CD4-positive, alpha-beta T cell (primary cell): ENCODE results near the gene TTC21A. TPM values are rescaled to one million over a fixed set of nuclear protein-coding genes. Genes with fewer than 3 reads are reported as not detected.

ENCODE experiments used
- ATAC-seq: fragments of 200-7000 bp; cut with Tn5 transposase; one replicate; pipeline ENCODE4 v1.10.0; 2022; ENCODE audit warnings: mild to moderate bottlenecking; ENCODE audit not compliant: poor library complexity
- CTCF ChIA-PET: fragments of 350-600 bp; sonication (Branson Sonifier 250); formaldehyde crosslinking; loops from one replicate; lab custom pipeline; 2021; ENCODE audit warnings: antibody characterized with exemption, inconsistent platforms; lab: Charles Lee
- POLR2A ChIA-PET: fragments of 350-600 bp; sonication (Branson Sonifier 250); formaldehyde crosslinking; loops from one replicate; lab custom pipeline; 2021; ENCODE audit warnings: antibody characterized with exemption, inconsistent platforms; lab: Charles Lee
- DNase-seq, 14 experiments: peaks; one replicate each; pipeline ENCODE4 v3.0.0-alpha.2; 2013 to 2020; ENCODE audit warnings: mixed read lengths in 2 of 14
- H3K27ac ChIP-seq, 2 donors: one replicate each; pipeline versions ENCODE4 v1.5.1 to v1.7.0; 2013; ENCODE audit warnings: low read length in 2 of 2, low read depth in 1 of 2, mild to moderate bottlenecking in 1 of 2
- H3K27me3 ChIP-seq, 2 experiments: 1 replicate in 1 of 2; 2 replicates in 1 of 2; pipeline versions ENCODE4 v1.6.1 to v1.7.0; 2013; ENCODE audit warnings: low read length in 2 of 2, control low read depth in 1 of 2, mild to moderate bottlenecking in 1 of 2, moderate library complexity in 1 of 2; ENCODE audit not compliant: insufficient read depth in 2 of 2, control insufficient read depth in 1 of 2
- H3K36me3 ChIP-seq: one replicate; pipeline ENCODE4 v1.6.1; 2013; ENCODE audit warnings: low read length, control low read depth; ENCODE audit not compliant: insufficient read depth
- H3K4me1 ChIP-seq: one replicate; pipeline ENCODE4 v1.6.1; 2013; ENCODE audit warnings: low read length, control low read depth; ENCODE audit not compliant: insufficient read depth
- H3K4me3 ChIP-seq: one replicate; pipeline ENCODE4 v1.5.1; 2013; ENCODE audit warnings: mild to moderate bottlenecking, low read length, moderate library complexity
- H3K9me3 ChIP-seq, 2 experiments: 1 replicate in 1 of 2; 2 replicates in 1 of 2; pipeline versions ENCODE4 v1.6.1 to v1.7.0; 2013; ENCODE audit warnings: low read length in 2 of 2, mild to moderate bottlenecking in 2 of 2, control low read depth in 1 of 2, moderate library complexity in 1 of 2; ENCODE audit not compliant: control insufficient read depth in 1 of 2, insufficient read depth in 1 of 2
- H3K27ac Mint-ChIP-seq: one replicate; pipeline ENCODE4 v1.8.0; 2020; ENCODE audit warnings: mixed read lengths
- H3K27me3 Mint-ChIP-seq: one replicate; pipeline ENCODE4 v1.8.0; 2021; ENCODE audit warnings: mixed read lengths
- H3K36me3 Mint-ChIP-seq: one replicate; pipeline ENCODE4 v1.8.0; 2021; ENCODE audit warnings: low read depth, mixed read lengths
- H3K4me1 Mint-ChIP-seq: one replicate; pipeline ENCODE4 v1.8.0; 2021; ENCODE audit warnings: low read depth, mixed read lengths
- H3K4me3 Mint-ChIP-seq: one replicate; pipeline ENCODE4 v1.8.0; 2020; ENCODE audit warnings: mild to moderate bottlenecking, mixed read lengths
- H3K9me3 Mint-ChIP-seq: one replicate; pipeline ENCODE4 v1.8.0; 2020; ENCODE audit warnings: mixed read lengths
- intact Hi-C, 2 experiments: fragments of 100-400 bp; cut with DNase I in 1 of 2; cut with micrococcal nuclease in 1 of 2; formaldehyde crosslinking; loops; one replicate each; pipeline versions ENCODE4 v1.15.1 to v1.9.0; 2023 to 2025; cut with DNase I, micrococcal nuclease
- total RNA-seq, 174 experiments: library from RNA in 2 of 174; stranded (reverse) in 2 of 174; gene quantifications; one replicate each; pipeline ENCODE4 v1.2.3 and lab custom pipeline; 2021 to 2026
- TF ChIP-seq, protein P1 (sequence below): fragments of 200-600 bp; IDR thresholded peaks from one replicate; pipeline ENCODE4 v1.8.0; 2022; ENCODE audit warnings: antibody characterized with exemption, mild to moderate bottlenecking

Gene TTC21A
- total RNA-seq, 2 experiments from 2014 or later, result 4.1 to 5.2 TPM

DNA sequence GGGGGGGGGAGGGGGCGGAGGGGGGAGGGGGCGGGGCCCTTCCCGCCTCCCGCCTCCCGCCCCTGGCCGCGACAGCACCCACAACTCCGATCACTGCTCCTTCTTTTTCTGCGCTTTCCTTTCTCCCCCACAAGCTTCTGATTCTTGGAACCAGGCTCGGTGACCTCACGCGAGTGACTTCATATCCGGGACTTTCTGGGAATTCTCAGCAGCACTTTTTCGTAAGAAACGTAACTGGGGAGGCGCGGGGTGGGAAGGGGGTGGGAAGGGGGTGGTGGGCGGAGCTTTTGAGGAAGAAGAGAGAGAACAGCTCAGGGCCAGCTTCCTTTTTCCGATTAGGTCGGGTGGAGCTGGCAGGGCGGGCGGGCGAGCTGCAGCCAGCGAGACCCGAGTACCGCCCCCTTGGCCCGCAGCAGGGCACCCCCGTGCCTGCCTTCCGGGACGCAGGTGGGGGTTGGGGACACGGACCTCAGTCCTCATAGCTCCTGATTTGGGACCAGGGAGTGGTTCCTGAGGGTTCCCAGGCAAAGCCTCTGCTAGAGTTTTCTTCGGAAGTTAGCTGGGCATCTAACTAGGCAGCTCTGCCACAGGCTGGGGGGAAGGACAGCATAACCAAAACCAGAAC lies 70.3 kb downstream of the TTC21A start:
- Histone ChIP-seq H3K9me3 (no peaks in the 10 kb centered on the region), H3K27ac (peak overlapping the region; percentile 31 to 72), H3K4me3 (peak overlapping the region; percentile 63), H3K27me3 (no peaks in the 10 kb centered on the region), H3K36me3 (no peaks in the 10 kb centered on the region), H3K4me1 (peaks cover 40% of the 10 kb centered on the region)
- H3K27me3 Mint-ChIP-seq, result no peaks in the 10 kb centered on the region
- no peaks in the 10 kb centered on the region for H3K9me3 Mint-ChIP-seq
- peak overlapping the region; percentile 55 for H3K4me3 Mint-ChIP-seq
- TF ChIP-seq, protein P1, sequence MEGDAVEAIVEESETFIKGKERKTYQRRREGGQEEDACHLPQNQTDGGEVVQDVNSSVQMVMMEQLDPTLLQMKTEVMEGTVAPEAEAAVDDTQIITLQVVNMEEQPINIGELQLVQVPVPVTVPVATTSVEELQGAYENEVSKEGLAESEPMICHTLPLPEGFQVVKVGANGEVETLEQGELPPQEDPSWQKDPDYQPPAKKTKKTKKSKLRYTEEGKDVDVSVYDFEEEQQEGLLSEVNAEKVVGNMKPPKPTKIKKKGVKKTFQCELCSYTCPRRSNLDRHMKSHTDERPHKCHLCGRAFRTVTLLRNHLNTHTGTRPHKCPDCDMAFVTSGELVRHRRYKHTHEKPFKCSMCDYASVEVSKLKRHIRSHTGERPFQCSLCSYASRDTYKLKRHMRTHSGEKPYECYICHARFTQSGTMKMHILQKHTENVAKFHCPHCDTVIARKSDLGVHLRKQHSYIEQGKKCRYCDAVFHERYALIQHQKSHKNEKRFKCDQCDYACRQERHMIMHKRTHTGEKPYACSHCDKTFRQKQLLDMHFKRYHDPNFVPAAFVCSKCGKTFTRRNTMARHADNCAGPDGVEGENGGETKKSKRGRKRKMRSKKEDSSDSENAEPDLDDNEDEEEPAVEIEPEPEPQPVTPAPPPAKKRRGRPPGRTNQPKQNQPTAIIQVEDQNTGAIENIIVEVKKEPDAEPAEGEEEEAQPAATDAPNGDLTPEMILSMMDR, result no peak
- ATAC-seq (no peak), DNase-seq (peak; percentile 19 to 85 (median 52))
- peaks cover 28% of the 10 kb centered on the region for H3K4me1 Mint-ChIP-seq
- peak overlapping the region; percentile 46 for H3K27ac Mint-ChIP-seq
- CTCF ChIA-PET, result no interaction called here
- intact Hi-C loops, result loop anchor here in 1 of 2 experiments (1.0 to 10.0 kb wide), 3 partner anchors 24 to 1173 kb away; partner anchors contain the start of gene EXOG
- POLR2A ChIA-PET, result interaction anchor here (0.8 to 1.4 kb wide), 6 partner anchors 11 to 114 kb away, joined by 3 to 4 read pairs (median 4); partner anchors contain the start of genes GORASP1 and TTC21A
- H3K36me3 Mint-ChIP-seq, result no peaks in the 10 kb centered on the region

GRCh38 chr3:39178553-39178952 lies 71.1 kb downstream of the TTC21A start:
- Mint-ChIP-seq H3K36me3 (no peaks in the 10 kb centered on the region), H3K27me3 (no peaks in the 10 kb centered on the region), H3K4me3 (peak overlapping the region; percentile 55), H3K4me1 (peaks cover 28% of the 10 kb centered on the region), H3K27ac (peak overlapping the region; percentile 54), H3K9me3 (no peaks in the 10 kb centered on the region)
- no peaks in the 10 kb centered on the region for H3K9me3 ChIP-seq
- peaks cover 40% of the 10 kb centered on the region for H3K4me1 ChIP-seq
- ChIA-PET POLR2A (interaction anchor here (0.9 to 1.4 kb wide), 5 partner anchors 11 to 113 kb away, joined by 3 to 4 read pairs (median 4); partner anchors contain the start of genes GORASP1 and TTC21A), CTCF (no interaction called here)
- no peak overlapping the region for H3K27ac ChIP-seq
- no peaks in the 10 kb centered on the region for H3K36me3 ChIP-seq
- DNase-seq, result no peak
- TF ChIP-seq, protein P1, result no peak
- peak overlapping the region; percentile 63 for H3K4me3 ChIP-seq
- intact Hi-C loops, result loop anchor here in 1 of 2 experiments (1.0 to 10.0 kb wide), 3 partner anchors 24 to 1174 kb away; partner anchors contain the start of gene EXOG
- no peaks in the 10 kb centered on the region for H3K27me3 ChIP-seq
- ATAC-seq, result no peak

GRCh38 chr3:39180183-39180545 lies 72.7 kb downstream of the TTC21A start:
- TF ChIP-seq, protein P1, result no peak
- Mint-ChIP-seq H3K4me3 (peak overlapping the region; percentile 82), H3K27ac (peak overlapping the region; percentile 64), H3K36me3 (no peaks in the 10 kb centered on the region), H3K4me1 (peaks cover 28% of the 10 kb centered on the region), H3K9me3 (no peaks in the 10 kb centered on the region), H3K27me3 (no peaks in the 10 kb centered on the region)
- no peaks in the 10 kb centered on the region for H3K9me3 ChIP-seq
- DNase-seq, result peak in 1 of 14 experiments; percentile 25
- intact Hi-C loops, result no loop called here
- no peak for ATAC-seq
- H3K4me1 ChIP-seq, result peaks cover 40% of the 10 kb centered on the region
- H3K36me3 ChIP-seq, result no peaks in the 10 kb centered on the region
- H3K27me3 ChIP-seq, result no peaks in the 10 kb centered on the region
- H3K27ac ChIP-seq, result peak overlapping the region in 1 of 2 donors; percentile 44
- POLR2A ChIA-PET, result no interaction called here
- H3K4me3 ChIP-seq, result peak overlapping the region; percentile 53
- CTCF ChIA-PET, result no interaction called here
